Endometrial microvascular endothelial cells (primary cell): ENCODE measurements around the gene MAP2K1. TPM values are rescaled to one million over a fixed set of nuclear protein-coding genes. Genes with fewer than 3 reads are reported as not detected.
"Not testable (repeated sequence)": the region's sequence is repeated elsewhere in the genome, so short reads cannot be mapped to it uniquely, and the experiment has no call there.

ENCODE experiments used
- in situ Hi-C: cut with HindIII; loops from 2 replicates; pipeline ENCODE4 v1.10.0; 2017; ENCODE audit warnings: low sequenced_read_pairs, low pct_unique_long_range_greater_than_20kb; ENCODE audit errors: inconsistent ontology term
- total RNA-seq: library from RNA; depleted of rRNA; stranded (reverse); fragments of >200 nt; gene quantifications from one replicate; pipeline ENCODE4 v1.2.3, GENCODE V29; 2015; ENCODE audit errors: inconsistent ontology term

MAP2K1 gene
- total RNA-seq, 1 donor from 2014 or later: 51.8 TPM

DNA sequence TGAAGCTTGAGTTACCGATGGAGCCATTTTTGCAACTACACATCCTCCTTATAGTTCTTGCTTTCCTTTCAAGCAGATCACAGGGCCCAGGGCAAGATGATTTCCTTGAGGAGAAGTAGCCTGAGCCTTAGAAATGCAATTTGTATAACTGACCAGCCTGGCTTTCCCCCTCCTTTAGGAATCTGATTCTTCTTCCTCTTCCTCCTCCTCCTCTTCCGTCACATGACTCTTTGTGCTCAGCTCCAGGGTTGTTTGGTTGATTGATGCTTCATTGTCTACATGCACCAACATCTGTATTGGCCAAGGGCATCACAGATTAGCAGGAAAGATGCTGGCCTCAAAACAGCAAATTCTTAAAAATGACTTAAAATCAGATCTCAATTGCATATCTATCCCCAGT is 107.5 kb downstream of the MAP2K1 start:
- in situ Hi-C loops: loop anchor here (10.0 kb wide), 1 partner anchor 179 kb away; no protein-coding TSS in a partner anchor

DNA sequence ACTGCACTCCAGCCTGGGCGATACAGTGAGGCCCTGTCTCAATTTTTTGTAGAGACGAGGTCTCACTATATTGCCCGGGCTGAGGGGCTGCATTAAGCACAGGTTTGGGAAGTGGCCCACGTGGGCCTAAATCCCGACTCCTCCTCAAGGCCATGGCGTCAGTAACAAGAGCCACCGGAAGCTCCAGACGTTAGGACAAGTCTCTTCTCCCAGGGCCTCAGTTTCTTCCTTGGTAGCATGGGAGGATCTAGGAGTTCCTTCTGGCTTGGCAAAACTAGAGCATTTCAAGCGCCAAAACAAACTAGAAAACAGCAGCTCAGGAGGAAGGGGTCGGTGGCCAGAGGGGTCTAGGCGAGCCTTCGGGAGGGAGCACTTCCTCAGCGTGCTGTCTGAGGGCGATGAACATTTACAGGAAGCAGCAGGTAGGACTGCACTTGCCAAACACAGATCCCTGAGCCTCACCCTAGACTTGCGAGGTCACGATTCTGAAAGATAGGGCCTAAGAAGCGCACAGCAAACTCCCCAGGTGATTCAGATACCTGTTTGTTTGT is 110.3 kb downstream of the MAP2K1 start:
- in situ Hi-C loops: loop anchor here (10.0 kb wide), 1 partner anchor 182 kb away; no protein-coding TSS in a partner anchor

DNA sequence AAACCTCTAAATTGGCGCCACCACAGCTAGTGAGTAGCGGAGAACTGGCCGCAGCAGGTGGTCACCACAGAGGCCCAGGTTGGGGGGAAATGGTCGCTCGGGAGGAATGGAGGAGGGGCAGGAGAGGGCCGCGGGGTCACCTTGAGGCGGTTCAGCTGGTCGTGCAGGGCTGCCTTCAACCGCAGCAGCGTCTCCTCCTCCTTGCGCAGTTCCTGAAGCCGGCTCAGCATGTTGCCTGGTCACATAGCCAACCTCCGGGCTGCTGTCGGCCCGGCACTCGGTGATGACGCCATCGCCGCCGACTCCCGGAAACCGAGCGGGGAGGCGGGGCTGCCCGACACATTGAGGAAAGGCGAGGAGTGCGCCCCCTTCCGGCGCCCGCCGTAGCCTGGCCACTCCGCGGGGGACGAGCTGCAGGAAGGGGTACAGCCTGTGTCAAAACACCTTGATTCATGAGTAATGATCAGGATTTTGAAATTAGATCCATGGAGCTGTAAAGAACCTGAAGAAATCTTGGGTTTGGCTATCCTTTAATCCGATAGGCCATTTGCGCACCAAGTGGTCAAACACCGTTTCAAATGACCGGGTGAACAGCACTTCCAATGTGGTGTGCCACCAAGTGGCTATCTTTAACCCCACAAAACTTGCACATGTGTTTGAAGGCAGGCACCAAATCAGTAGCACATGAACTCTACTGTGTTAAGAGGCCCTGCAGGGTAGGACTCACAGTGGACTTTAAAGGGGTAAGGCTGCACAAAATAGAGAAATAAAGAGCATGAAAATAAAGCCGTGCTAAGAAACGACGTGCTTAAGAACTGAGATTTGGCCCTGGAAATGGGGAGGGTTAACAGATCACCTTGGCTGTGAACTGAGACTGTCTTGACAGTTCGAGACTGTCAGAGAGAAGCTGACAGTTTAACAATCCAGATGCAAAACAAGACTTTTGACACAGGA is 111.1 kb downstream of the MAP2K1 start, which contains the start of gene SNAPC5:
TSS of gene SNAPC5 (minus strand) at position 261 of the 954 bp plus-strand sequence. CDS start at position 230, 31 bp downstream.
- in situ Hi-C loops: loop anchor here (10.0 kb wide), 1 partner anchor 183 kb away; no protein-coding TSS in a partner anchor

DNA sequence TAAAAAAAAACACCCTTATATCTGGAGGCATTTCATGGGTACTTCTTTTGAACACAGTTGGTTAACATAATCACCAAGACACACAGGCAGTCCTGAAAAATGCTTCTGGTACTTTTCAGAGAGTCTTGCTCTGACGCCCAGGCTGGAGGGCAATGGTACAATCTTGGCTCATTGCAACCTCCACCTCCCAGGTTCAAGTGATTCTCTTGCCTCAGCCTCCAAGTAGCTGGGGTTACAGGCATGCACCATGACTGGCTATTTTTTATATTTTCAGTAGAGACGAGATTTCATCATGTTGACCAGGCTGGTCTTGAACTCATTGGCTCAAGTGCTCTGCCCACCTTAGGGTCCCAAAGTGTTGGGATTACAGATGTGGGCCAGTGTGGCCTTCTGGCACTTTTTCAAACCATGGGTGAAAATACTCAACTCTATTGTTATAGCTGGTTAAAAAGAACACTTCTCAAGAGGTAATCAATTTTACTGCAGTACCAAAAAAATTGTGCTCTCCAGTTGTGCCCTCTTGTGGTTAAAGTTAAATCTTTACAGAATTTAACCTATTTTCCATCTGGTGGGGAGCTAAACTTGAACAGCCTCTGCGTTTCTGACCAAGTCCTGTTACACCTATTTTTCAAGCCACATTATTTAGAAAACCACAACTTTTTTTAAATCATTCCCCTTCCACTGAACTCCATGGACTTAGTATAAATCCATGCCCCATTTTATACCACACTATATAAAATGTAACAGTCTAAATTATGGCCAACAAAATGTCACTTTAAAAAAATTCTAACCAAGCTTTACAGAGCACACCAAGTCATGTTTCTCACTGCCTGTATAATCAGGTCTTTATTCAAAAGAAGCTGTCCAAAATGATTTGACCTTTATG is 112.0 kb downstream of the MAP2K1 start:
- in situ Hi-C loops: loop anchor here (10.0 kb wide), 1 partner anchor 184 kb away; no protein-coding TSS in a partner anchor

DNA sequence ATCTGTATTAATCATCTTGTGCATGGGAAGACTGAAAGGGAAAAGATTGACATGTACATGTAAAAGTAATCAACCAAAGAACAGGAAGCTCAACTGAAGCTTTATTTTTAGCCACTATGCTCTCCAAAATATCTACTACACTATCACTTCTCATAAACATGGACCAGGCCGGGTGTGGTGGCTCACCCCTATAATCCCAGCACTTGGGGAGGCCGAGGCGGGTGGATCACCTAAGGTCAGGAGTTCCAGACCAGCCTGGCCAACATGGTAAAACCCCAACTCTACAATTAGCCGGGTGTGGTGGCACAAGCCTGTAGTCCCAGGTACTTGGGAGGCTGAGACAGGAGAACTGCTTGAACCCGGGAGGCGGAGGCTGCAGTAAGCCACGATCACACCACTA is 113.6 kb downstream of the MAP2K1 start:
- in situ Hi-C loops: not testable (repeated sequence)

DNA sequence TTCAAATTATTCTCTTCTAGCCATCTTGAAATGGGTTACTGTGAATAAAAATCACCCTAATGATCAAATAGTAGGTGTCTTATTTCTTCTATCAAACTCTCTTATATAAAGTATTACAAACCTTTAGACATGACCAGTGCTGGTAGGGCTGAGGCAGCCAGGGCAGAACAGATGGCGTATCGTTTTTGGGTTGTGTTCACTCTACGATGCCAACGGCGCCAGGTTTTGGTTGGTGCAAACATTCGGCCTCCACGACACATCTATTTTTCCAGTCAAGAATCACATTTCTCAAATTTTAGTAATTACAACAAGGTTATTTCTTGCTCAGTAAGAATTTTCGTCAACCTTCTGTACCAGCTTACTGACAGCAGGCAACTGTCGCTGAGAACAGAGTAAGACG is 115.8 kb downstream of the MAP2K1 start:
- in situ Hi-C loops: no loop called here

DNA sequence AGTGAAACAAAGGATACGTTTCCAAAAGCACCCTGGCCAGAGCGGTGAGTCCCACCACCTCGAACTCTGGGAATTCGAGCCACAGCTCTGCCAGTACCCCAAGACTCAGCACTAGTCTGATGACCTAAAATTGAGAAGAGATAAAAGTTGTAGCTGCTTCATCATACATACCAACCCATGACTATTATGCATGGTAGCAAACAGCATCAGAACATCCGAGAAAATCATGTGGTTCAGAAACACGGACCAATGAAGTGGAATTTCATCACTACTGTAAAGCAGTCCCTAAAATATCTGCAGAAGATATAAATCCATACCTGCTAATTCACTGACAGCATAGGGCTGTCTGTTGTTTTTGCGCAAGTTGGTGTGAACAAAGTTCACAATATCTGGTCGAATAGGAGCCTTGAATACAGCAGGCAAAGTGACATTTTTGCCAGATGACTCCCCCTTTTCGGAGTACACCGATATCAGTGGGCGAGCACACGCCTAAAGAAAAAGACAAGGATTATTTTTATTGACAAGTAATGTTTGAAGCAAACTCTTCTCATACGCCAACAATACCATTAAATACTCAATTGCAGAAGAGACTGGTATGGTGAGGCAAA is 116.4 kb downstream of the MAP2K1 start:
- in situ Hi-C loops: not testable (repeated sequence)

DNA sequence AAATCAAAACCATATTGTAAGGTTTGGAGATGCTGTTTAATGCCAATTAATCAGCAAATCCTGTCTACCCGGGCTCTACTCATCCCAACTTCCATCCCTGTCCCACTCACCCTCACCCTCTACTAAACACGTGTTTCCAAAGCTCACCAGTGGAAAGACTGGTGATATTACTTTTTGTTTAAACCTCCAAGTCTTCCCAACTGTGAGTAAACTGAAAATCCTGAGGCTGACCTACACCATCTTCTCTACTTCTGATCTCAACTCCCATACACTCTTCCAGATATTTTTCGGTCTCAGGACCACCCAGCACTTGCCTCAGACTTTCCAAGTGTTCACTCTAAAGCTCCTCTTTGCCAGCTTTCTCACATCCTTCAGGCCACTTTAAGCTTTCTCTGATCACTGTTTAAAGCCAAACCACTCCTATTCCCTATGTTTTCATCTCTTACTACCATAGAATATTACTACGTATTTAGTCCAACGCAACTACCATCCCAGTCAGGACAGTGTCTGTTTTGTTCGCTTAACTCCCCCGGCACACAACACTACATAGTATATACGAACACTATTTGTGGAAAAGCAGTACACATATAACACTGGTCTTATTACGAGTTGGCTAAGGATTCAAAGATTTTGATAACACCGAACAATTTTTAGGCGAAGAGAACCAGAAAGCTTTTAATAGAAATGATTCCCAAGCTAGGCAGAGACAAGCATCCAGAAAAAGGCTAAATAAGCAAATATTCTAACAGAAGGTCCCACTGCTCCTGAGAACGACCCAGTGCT is 117.3 kb downstream of the MAP2K1 start:
- in situ Hi-C loops: no loop called here

DNA sequence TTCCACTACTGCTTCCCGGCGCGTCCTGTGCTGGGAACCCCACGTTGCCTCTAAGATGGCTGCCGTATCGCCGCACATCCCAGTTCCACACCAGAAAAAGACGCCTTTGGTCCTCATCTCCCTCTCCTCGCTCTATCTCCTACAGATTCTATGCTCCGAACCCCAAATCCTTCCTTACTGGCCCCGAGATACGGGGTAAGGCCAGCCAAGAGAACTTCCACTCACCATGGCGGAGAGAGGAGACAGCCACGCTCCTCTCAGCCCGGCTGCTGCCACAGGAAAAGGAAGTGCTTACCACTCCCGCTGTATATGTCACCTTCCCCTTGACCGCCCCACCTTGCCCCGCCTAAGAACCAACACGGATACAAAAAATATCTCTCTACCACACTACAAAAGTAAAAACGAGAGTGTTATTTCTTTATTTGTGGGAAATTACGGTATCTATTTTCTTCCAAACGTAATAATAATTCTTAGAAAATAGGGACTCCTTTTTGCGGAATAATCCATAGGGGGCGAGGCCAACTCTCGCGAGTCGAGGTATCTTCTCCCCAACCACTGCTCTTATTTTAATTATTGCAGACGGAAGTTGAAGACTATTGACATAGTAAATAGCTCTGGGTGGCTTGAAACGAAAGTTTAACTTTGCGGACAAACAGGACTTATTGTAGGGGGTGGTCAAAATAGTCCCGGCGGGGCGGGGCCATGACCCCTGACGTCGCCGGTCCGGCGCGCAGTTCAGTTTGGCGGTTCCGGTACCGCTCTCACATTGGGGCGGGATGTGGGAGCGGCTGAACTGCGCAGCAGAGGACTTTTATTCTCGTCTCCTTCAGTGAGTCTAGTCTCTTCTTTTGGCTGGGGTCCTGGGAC is 118.1 kb downstream of the MAP2K1 start, which contains the start of the genes RPL4 and ZWILCH:
TSS of gene RPL4 (minus strand) at position 293 of the 867 bp plus-strand sequence. CDS start at position 228, 65 bp downstream.
TSS of gene ZWILCH (plus strand) at position 764 of the 867 bp plus-strand sequence. CDS start at position 777, 13 bp downstream.
- in situ Hi-C loops: no loop called here

DNA sequence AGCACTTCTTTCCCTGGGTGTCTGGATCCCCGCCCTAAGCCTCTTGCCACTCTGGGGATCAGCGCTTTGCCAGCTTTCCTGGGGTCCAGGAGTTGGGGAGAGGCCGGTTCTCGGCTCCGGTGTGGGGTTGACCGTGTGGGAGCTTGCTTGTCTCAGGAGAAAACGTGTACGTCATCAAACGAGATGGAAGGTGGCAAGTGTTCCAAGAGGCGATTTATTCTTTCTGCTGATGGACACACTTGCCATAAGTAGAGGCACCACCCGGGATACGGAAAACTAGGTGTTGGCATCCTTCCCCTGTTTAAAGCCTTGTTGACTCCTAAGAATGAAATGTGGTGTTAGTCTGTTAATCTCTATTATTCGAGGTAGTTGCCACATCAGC is 118.7 kb downstream of the MAP2K1 start:
- in situ Hi-C loops: no loop called here

DNA sequence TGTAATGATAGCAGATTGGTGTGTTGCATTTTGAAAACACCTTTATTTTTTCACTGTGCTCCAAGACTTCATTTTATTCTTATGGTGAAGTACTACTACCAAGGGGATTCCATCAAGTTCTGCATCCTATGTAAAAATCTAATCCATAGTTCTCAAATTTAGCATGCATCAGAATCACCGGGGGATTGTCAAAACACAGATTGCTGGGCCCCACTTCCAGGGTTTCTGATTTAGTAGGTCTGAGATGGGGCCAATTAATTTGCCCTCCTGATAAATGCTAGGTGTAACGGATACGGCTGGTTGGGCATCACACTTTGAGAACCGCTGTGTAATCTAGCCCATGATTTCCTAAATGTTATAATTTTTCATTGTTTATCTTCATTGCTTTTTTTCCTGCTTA is 119.1 kb downstream of the MAP2K1 start:
- in situ Hi-C loops: no loop called here

DNA sequence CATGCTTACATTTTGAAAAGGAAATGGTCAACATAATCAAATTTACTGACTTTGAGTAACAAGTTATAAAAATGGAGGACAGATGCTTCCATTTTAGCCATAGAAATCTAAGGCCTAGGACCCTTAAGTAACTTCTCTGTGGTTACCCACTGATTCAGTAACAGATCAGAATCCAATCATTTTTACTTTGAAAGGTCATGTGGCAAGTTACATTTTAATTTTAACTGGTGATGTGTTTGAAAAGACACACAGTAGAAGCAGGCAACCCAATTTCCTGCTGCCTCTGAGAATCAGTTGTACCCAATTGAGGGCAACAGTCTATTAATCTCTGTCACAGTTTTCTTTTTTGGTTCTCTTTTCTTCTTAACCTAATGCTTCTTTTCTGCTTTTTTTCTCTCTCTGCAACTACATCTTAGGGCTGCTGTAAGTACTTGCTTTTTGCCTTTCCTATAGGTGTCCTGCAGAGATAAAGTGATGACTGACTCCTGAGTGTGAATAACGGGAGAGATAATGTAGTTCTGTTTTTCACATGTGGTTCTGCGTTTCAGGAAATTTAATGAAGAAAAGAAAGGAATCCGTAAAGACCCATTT is 121.7 kb downstream of the MAP2K1 start:
- in situ Hi-C loops: no loop called here

DNA sequence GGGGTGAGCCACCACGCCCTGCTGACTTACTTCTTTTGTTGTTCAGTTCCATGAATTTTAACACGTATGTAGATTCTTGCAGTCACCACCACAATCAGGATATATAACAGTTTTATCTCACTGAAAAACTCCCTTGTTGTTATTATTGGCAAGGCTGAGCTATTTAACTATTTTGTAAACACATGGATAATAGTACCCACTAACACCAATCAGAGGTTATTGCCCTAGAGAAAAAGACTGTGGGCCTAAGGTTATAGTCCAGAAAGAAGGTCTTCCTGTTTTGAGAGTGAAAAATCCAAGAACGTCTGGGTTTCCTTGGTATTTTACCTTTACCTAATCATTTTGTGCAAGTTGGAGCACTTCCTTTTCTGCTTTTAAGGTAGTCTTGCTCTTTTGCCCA is 127.9 kb downstream of the MAP2K1 start:
- in situ Hi-C loops: no loop called here

DNA sequence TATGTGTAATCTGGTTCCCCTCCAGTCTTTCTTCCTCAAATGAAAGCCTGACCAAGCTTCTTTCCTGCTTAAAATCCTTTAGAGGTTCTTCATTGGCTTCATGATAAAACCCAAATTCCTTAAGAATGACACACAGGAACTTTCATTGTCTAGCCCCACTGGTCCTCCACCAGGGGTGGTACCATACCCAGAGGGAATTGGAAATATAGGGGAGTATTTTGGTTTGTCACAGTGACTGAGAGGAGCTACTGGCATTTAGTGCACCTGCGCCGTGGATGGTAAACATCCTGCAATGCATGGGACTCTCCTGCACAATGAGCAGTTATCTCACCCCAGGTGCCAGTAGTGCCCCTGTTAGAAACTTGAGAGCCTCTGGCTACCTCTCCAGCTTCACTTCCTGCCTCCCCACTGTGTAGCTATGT is 129.2 kb downstream of the MAP2K1 start:
- in situ Hi-C loops: no loop called here

DNA sequence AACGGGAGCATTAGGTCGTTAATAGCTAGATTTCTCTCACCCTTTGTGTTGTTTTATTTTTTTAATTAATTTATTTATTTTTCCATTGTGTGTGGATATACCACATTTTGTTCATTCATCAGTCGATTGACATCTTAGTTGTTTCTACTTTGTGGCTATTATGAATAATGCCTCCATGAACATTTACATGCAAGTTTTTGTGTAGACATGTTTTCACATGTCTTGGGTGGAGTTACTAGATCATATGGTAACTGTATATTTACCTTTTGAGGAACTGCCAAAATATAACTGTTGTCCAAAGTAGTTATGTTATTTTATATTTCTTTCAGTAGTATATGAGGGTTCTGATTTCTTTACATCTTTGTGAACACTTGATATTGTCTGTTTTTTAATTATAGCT is 137.2 kb downstream of the MAP2K1 start:
- in situ Hi-C loops: no loop called here

DNA sequence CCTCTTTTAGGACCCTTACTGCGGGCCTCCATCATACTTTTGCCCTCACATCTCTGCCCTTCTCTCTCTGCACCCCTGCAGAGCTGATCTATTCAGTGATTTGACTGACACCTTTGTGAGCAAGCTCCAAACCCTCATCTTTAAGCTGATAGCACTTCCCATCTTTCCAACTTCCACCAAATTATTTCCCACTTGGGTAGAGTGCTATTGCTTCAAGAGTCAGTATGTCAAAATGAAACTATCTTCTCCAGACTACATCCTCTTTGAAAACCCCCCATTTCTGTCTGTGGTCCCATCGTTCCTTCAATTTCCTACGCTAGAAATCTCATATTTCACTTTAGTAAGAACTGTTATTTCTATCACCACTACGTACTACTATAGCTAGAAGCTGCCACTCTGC is 138.1 kb downstream of the MAP2K1 start:
- in situ Hi-C loops: no loop called here
